Keratinocyte (primary cell): ENCODE data around the gene CEBPE.

Source experiments
- EZH2 ChIP-seq: IDR thresholded peaks from one replicate; pipeline ENCODE4 v1.6.1; 2012; ENCODE audit warnings: inconsistent platforms, mild to moderate bottlenecking, low read length, moderate library complexity
- TF ChIP-seq, protein P1 (sequence below), 3 experiments: IDR thresholded peaks in 1 of 3; conservative IDR thresholded peaks in 1 of 3; optimal IDR thresholded peaks in 1 of 3; 2 replicates in 2 of 3; 3 replicates in 1 of 3; pipeline versions ENCODE3 to v1.5.1; 2011; ENCODE audit warnings: low read length in 3 of 3, mild to moderate bottlenecking in 3 of 3, moderate library complexity in 2 of 3, control low read depth in 1 of 3, inconsistent platforms in 1 of 3; ENCODE audit not compliant: insufficient read depth in 2 of 3; ENCODE audit errors: extremely low read depth in 1 of 3

GRCh38 chr14:23140371-23140770, 21.3 kb upstream of the CEBPE start:
- TF ChIP-seq, protein P1, sequence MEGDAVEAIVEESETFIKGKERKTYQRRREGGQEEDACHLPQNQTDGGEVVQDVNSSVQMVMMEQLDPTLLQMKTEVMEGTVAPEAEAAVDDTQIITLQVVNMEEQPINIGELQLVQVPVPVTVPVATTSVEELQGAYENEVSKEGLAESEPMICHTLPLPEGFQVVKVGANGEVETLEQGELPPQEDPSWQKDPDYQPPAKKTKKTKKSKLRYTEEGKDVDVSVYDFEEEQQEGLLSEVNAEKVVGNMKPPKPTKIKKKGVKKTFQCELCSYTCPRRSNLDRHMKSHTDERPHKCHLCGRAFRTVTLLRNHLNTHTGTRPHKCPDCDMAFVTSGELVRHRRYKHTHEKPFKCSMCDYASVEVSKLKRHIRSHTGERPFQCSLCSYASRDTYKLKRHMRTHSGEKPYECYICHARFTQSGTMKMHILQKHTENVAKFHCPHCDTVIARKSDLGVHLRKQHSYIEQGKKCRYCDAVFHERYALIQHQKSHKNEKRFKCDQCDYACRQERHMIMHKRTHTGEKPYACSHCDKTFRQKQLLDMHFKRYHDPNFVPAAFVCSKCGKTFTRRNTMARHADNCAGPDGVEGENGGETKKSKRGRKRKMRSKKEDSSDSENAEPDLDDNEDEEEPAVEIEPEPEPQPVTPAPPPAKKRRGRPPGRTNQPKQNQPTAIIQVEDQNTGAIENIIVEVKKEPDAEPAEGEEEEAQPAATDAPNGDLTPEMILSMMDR (optimal IDR thresholded peaks at IDR 0.05 in 1 of 3, IDR thresholded peaks at IDR 0.05 in 1 of 3, conservative IDR thresholded peaks at IDR 0.05 in 1 of 3; ENCODE audit: extremely low read depth in 1 of 3, insufficient read depth in 2 of 3, low read length in 3 of 3): no peak
- TF ChIP-seq EZH2: no peak
